Testis (tissue), 3 donors: Measurements from ENCODE around the gene NUP188. TPM values are rescaled to one million over a fixed set of nuclear protein-coding genes. Genes with fewer than 3 reads are reported as not detected.

Experiments
- DNase-seq: peaks from one replicate; pipeline ENCODE4 v3.0.0-alpha.2; 2019
- H3K27ac ChIP-seq, 2 donors: fragments of 200-600 bp; sonication (generic); one replicate each; pipeline ENCODE4 v1.5.1; 2019
- H3K27me3 ChIP-seq: fragments of 200-600 bp; sonication (generic); one replicate; pipeline ENCODE4 v1.5.1; 2019
- H3K36me3 ChIP-seq: fragments of 200-600 bp; sonication (generic); one replicate; pipeline ENCODE4 v1.5.1; 2017; ENCODE audit warnings: low read depth; ENCODE audit errors: missing control alignments
- H3K4me1 ChIP-seq: fragments of 200-600 bp; sonication (generic); one replicate; pipeline ENCODE4 v1.5.1; 2019
- H3K4me3 ChIP-seq, 2 donors: fragments of 200-600 bp; sonication (generic); one replicate each; pipeline ENCODE4 v1.5.1; 2017 to 2019
- H3K9me3 ChIP-seq: fragments of 200-600 bp; sonication (generic); one replicate; pipeline ENCODE4 v1.5.1; 2017
- POLR2A ChIP-seq: fragments of 450-650 bp; IDR thresholded peaks from one replicate; pipeline ENCODE4 v1.6.1; 2017; ENCODE audit warnings: antibody characterized with exemption, mild to moderate bottlenecking, moderate library complexity
- WGBS, 2 donors: methylation state at CpG; one replicate each; pipeline ENCODE4 v1.1.5; 2018; 5-methylcytosine and 5-hydroxymethylcytosine counted together
- intact Hi-C: fragments of 100-400 bp; cut with DNase I; formaldehyde crosslinking; loops from one replicate; pipeline ENCODE4 v1.15.1; 2023; ENCODE audit warnings: low total_unique reads
- polyA plus RNA-seq: library from polyadenylated mRNA; stranded (reverse); fragments of 350-450 nt; fragmentation: Illumina TruSeq; extraction: RNeasy Lipid Tissue Mini Kit (QIAGEN cat#74804); gene quantifications from one replicate; pipeline ENCODE4 v1.2.3, GENCODE V29; 2014; ENCODE audit warnings: low read depth, low replicate concordance; ENCODE audit not compliant: insufficient read depth
- total RNA-seq, 2 donors: library from RNA; depleted of rRNA; stranded (reverse); fragments of >200 nt; gene quantifications; one replicate each; pipeline ENCODE4 v1.2.3, GENCODE V29; 2016
- TF ChIP-seq, protein P1 (sequence below), 3 experiments: fragments of 450-650 bp in 2 of 3; fragments of 200-600 bp in 1 of 3; sonication (generic) in 1 of 3; IDR thresholded peaks; one replicate each; pipeline ENCODE4 v1.5.1; 2016 to 2019; ENCODE audit warnings: antibody characterized with exemption in 3 of 3, mild to moderate bottlenecking in 2 of 3, moderate library complexity in 1 of 3

The NUP188 gene
- total and polyA plus RNA-seq, 3 donors from 2014 or later, result 165 to 241 (median 184) TPM

DNA sequence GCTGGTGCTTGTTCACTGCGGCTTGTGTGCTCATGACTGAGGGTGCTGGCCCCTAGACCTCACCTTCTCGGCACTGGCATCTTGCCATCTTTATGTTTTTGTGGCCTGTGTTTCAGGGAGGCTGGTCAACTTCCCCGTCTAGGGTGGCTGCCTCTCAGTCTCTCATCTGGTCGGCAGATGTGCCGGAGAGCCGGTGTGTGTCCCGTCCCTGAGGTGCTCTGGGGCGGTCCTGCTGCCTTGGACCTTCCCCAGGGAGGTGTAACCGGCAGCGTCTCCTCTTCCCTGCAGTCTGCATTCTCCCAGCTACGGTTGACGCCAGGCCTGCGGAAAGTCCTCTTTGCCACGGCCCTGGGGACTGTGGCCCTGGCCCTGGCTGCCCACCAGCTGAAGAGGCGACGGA lies 94.5 kb downstream of the NUP188 start:
- Histone ChIP-seq H3K4me3 (no peak overlapping the region), H3K27ac (no peak overlapping the region), H3K36me3 (no peaks in the 10 kb centered on the region), H3K27me3 (no peaks in the 10 kb centered on the region), H3K4me1 (peaks cover 15% of the 10 kb centered on the region), H3K9me3 (no peaks in the 10 kb centered on the region)
- WGBS, 2 donors, result 90 to 92% methylated on average over 15 to 16 of the region's 16 CpGs
- no peak for DNase-seq
- intact Hi-C loops, result no loop called here
- TF ChIP-seq, protein P1, sequence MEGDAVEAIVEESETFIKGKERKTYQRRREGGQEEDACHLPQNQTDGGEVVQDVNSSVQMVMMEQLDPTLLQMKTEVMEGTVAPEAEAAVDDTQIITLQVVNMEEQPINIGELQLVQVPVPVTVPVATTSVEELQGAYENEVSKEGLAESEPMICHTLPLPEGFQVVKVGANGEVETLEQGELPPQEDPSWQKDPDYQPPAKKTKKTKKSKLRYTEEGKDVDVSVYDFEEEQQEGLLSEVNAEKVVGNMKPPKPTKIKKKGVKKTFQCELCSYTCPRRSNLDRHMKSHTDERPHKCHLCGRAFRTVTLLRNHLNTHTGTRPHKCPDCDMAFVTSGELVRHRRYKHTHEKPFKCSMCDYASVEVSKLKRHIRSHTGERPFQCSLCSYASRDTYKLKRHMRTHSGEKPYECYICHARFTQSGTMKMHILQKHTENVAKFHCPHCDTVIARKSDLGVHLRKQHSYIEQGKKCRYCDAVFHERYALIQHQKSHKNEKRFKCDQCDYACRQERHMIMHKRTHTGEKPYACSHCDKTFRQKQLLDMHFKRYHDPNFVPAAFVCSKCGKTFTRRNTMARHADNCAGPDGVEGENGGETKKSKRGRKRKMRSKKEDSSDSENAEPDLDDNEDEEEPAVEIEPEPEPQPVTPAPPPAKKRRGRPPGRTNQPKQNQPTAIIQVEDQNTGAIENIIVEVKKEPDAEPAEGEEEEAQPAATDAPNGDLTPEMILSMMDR (IDR thresholded peaks at IDR 0.05), result no peak
- no peak for TF ChIP-seq POLR2A

DNA sequence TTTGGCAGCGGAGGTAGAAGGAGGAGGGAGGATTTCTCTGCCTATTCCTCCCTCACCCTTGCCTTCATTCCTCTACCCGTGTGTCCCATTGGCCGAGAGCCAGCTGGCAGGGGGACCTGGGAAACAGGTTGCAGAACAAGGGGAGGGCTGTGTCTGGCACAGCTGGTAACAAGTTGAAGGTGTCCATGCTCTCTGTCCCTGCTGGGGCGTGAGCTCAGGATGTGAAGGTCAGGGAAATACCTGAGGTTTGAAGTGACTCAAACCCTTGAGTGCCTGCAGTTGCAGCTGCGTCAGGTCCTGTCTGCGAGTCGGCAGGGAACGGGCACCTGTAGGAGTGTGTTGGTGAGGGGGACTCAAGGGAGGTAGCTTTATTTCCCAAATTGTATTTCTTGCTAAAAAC lies 105.1 kb downstream of the NUP188 start:
- H3K4me1 ChIP-seq, result no peaks in the 10 kb centered on the region
- no peaks in the 10 kb centered on the region for H3K36me3 ChIP-seq
- no peak overlapping the region for H3K27ac ChIP-seq
- intact Hi-C loops, result no loop called here
- H3K9me3 ChIP-seq, result no peaks in the 10 kb centered on the region
- WGBS, 2 donors, result 64 to 73% methylated on average over 8 of the region's 8 CpGs
- no peaks in the 10 kb centered on the region for H3K27me3 ChIP-seq
- DNase-seq, result peak; percentile 28
- TF ChIP-seq POLR2A, result no peak
- TF ChIP-seq, protein P1 (IDR thresholded peaks at IDR 0.05), result no peak
- H3K4me3 ChIP-seq, result no peak overlapping the region

DNA sequence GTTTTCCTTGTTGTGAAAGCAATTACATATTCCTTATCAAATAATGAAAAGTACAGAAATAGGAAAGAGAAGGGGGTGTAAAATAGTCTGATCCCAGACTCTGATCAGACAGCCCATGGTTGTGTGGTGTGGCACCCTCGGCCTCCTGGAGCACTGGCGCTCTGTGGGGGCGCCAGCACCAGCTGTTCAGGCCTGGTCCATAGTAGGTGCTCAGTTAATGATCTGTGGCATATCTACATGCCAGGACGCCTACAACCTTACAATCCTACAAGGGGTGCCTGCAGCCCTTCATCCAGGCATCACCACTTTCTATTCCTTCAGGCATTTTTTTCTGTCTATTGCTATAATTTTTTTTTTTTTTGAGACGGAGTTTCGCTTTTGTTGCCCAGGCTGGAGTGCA lies 105.5 kb downstream of the NUP188 start:
- Histone ChIP-seq H3K4me1 (no peaks in the 10 kb centered on the region), H3K4me3 (no peak overlapping the region), H3K27ac (no peak overlapping the region), H3K27me3 (no peaks in the 10 kb centered on the region), H3K9me3 (no peaks in the 10 kb centered on the region), H3K36me3 (no peaks in the 10 kb centered on the region)
- TF ChIP-seq, protein P1 (IDR thresholded peaks at IDR 0.05), result no peak
- no peak for TF ChIP-seq POLR2A
- 86 to 89% methylated on average over 6 of the region's 6 CpGs for WGBS, 2 donors
- intact Hi-C loops, result no loop called here
- no peak for DNase-seq

DNA sequence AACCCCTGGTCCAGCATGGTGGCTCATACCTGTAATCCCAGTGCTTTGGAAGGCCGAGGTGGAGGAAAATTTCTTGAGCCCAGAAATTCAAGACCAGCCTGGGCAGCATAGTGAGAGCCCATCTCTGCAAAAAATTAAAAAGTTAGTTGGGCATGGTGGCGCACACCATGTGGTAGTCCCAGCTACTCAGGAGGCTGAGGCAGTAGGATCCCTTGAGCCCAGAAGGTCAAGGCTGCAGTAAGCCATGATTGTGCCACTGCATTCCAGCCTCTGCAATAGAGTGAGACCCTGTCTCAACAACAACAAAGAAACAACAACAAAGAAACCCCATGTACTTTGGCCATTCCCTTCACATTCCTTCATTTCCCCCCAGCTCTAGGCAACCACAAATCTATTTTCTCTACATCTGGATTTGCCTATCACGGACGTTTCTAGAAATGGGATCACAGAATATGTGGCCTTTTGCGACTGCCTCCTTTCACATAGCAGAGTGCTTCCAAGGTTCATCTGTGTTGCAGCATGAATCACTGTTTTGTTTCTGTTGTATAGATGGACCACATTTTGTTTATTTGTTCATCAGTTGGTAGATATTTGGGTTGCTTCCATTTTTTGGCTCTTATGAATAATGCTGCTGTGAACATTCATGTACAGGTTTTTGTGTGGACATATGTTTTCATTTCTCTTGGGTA lies 106.8 kb downstream of the NUP188 start:
- H3K36me3 ChIP-seq, result no peaks in the 10 kb centered on the region
- H3K27ac ChIP-seq, result no peak overlapping the region
- H3K4me3 ChIP-seq, result no peak overlapping the region
- whole genome bisulfite sequencing, 2 donors, result 82 to 84% methylated on average over 5 of the region's 5 CpGs
- DNase-seq, result no peak
- no peaks in the 10 kb centered on the region for H3K9me3 ChIP-seq
- H3K4me1 ChIP-seq, result no peaks in the 10 kb centered on the region
- TF ChIP-seq POLR2A, result no peak
- TF ChIP-seq, protein P1 (IDR thresholded peaks at IDR 0.05), result no peak
- no peaks in the 10 kb centered on the region for H3K27me3 ChIP-seq
- intact Hi-C loops, result no loop called here

Other genes starting within 250 kb of the NUP188 start
- gene PKN3, start 245.2 kb upstream of the NUP188 start, total RNA-seq, result 1 to 10 TPM; 3.6 to 7.2 TPM
- gene PKN3, start 245.2 kb upstream of the NUP188 start, polyA plus RNA-seq, result 4.2 TPM
- gene ZDHHC12, start 223.6 kb upstream of the NUP188 start, total RNA-seq, result 10 to 100 TPM; 36.4 to 57.5 TPM
- 39.3 TPM for gene ZDHHC12, start 223.6 kb upstream of the NUP188 start, polyA plus RNA-seq
- gene ZER1, start 175.8 kb upstream of the NUP188 start, total RNA-seq, result 100 to 1,000 TPM in 1 of 2 donors, 10 to 100 TPM in 1; 96.8 to 112 TPM
- gene ZER1, start 175.8 kb upstream of the NUP188 start, polyA plus RNA-seq, result 118 TPM
- 10 to 100 TPM; 14.3 to 15.7 TPM for gene TBC1D13, start 160.4 kb upstream of the NUP188 start, total RNA-seq
- gene TBC1D13, start 160.4 kb upstream of the NUP188 start, polyA plus RNA-seq, result 15.5 TPM
- gene ENDOG, start 129.2 kb upstream of the NUP188 start, total RNA-seq, result 10 to 100 TPM; 28.9 to 30.4 TPM
- gene ENDOG, start 129.2 kb upstream of the NUP188 start, polyA plus RNA-seq, result 33.9 TPM
- 10 to 100 TPM; 34.0 to 43.2 TPM for gene SPOUT1, start 117.9 kb upstream of the NUP188 start, total RNA-seq
- 14.4 TPM for gene SPOUT1, start 117.9 kb upstream of the NUP188 start, polyA plus RNA-seq
- 10 to 100 TPM; 14.0 to 18.0 TPM for gene KYAT1, start 65.7 kb upstream of the NUP188 start, total RNA-seq
- gene KYAT1, start 65.7 kb upstream of the NUP188 start, polyA plus RNA-seq, result 11.6 TPM
- 10 to 100 TPM; 54.3 to 61.3 TPM for gene LRRC8A, start 65.6 kb upstream of the NUP188 start, total RNA-seq
- 30.9 TPM for gene LRRC8A, start 65.6 kb upstream of the NUP188 start, polyA plus RNA-seq
- 10 to 100 TPM; 10.9 to 18.5 TPM for gene PHYHD1, start 26.7 kb upstream of the NUP188 start, total RNA-seq
- gene PHYHD1, start 26.7 kb upstream of the NUP188 start, polyA plus RNA-seq, result 15.1 TPM
- 10 to 100 TPM; 26.4 to 29.4 TPM for gene DOLK, start 96 bp upstream of the NUP188 start, total RNA-seq
- 36.9 TPM for gene DOLK, start 96 bp upstream of the NUP188 start, polyA plus RNA-seq
- 10 to 100 TPM; 88.8 to 92.2 TPM for gene SH3GLB2, start 80.6 kb downstream of the NUP188 start, total RNA-seq
- 62.3 TPM for gene SH3GLB2, start 80.6 kb downstream of the NUP188 start, polyA plus RNA-seq
- 10 to 100 TPM; 42.0 to 42.7 TPM for gene MIGA2, start 88.9 kb downstream of the NUP188 start, total RNA-seq
- 22.9 TPM for gene MIGA2, start 88.9 kb downstream of the NUP188 start, polyA plus RNA-seq
- 10 to 100 TPM; 14.0 to 14.4 TPM for gene DOLPP1, start 133.4 kb downstream of the NUP188 start, total RNA-seq
- gene DOLPP1, start 133.4 kb downstream of the NUP188 start, polyA plus RNA-seq, result 17.9 TPM
- gene CRAT, start 163.1 kb downstream of the NUP188 start, total RNA-seq, result 100 to 1,000 TPM; 188 to 272 TPM
- 451 TPM for gene CRAT, start 163.1 kb downstream of the NUP188 start, polyA plus RNA-seq
- 100 to 1,000 TPM; 163 to 177 TPM for gene PTPA, start 163.7 kb downstream of the NUP188 start, total RNA-seq
- gene PTPA, start 163.7 kb downstream of the NUP188 start, polyA plus RNA-seq, result 268 TPM
- 10 to 100 TPM; 12.6 to 25.4 TPM for gene IER5L, start 230.6 kb downstream of the NUP188 start, total RNA-seq
- 4.8 TPM for gene IER5L, start 230.6 kb downstream of the NUP188 start, polyA plus RNA-seq